Smooth muscle cell of the brain vasculature (primary cell): Measurements from ENCODE around the gene CHRM4.

Experiments used
- DNase-seq: peaks from one replicate; pipeline ENCODE4 v3.0.0-alpha.2; 2012; ENCODE audit warnings: low read depth, low spot score

CHRM4 gene

GRCh38 chr11:46347637-46348311 is 43.8 kb downstream of the CHRM4 start:
- no peak for DNase-seq

GRCh38 chr11:46346886-46347636 is 44.5 kb downstream of the CHRM4 start, which contains the start of gene DGKZ:
Gene DGKZ, plus strand, starts transcription at chr11:46347463. Its CDS starts 197 bp downstream, at chr11:46347660.
- DNase-seq = no peak

- no peak for DNase-seq
These were observed 45.6 kb downstream of the CHRM4 start for GRCh38 chr11:46345881-46346484.

GRCh38 chr11:46345131-46345597 is 46.4 kb downstream of the CHRM4 start:
- no peak for DNase-seq

GRCh38 chr11:46343520-46343919 is 48.1 kb downstream of the CHRM4 start:
- DNase-seq = no peak

- DNase-seq = no peak
These were observed 49.3 kb downstream of the CHRM4 start for GRCh38 chr11:46342239-46342638.

- no peak for DNase-seq
These were observed 50.1 kb downstream of the CHRM4 start for GRCh38 chr11:46341454-46341853.

GRCh38 chr11:46339816-46340215 is 51.8 kb downstream of the CHRM4 start:
- DNase-seq = no peak

GRCh38 chr11:46338988-46339666 is 52.4 kb downstream of the CHRM4 start:
- no peak for DNase-seq

- DNase-seq = no peak
These were observed 53.0 kb downstream of the CHRM4 start for GRCh38 chr11:46338636-46338987.

- DNase-seq = no peak
These were observed 53.8 kb downstream of the CHRM4 start for GRCh38 chr11:46337626-46338345.

GRCh38 chr11:46336563-46337180 is 54.9 kb downstream of the CHRM4 start:
- no peak for DNase-seq

GRCh38 chr11:46335890-46336562 is 55.5 kb downstream of the CHRM4 start:
- DNase-seq = no peak

GRCh38 chr11:46335271-46335670 is 56.3 kb downstream of the CHRM4 start:
- DNase-seq = no peak

GRCh38 chr11:46334211-46334610 is 57.4 kb downstream of the CHRM4 start:
- no peak for DNase-seq
